HEK293 (cell line): ENCODE measurements around the gene IMMT.
"Not testable (repeated sequence)": the region's sequence is repeated elsewhere in the genome, so short reads cannot be mapped to it uniquely, and the experiment has no call there.

Experiments used
- CTCF ChIA-PET: fragments of 350-600 bp; formaldehyde crosslinking; extraction: SDS; loops from one replicate; lab custom pipeline; 2021; ENCODE audit warnings: antibody characterized with exemption; lab: Yijun Ruan, JAX
- POLR2A ChIA-PET: fragments of 300-600 bp; formaldehyde crosslinking; extraction: SDS; loops from one replicate; lab custom pipeline; 2020; ENCODE audit warnings: antibody characterized with exemption, inconsistent platforms; lab: Yijun Ruan, JAX
- H3K27ac ChIP-seq: fragments of 200-500 bp; sonication (Bioruptor generic); 2 replicates; pipeline ENCODE4 v1.5.1; 2014; ENCODE audit warnings: low read depth, low read length, control low read depth, inconsistent platforms; ENCODE audit errors: extremely low read depth
- H3K36me3 ChIP-seq, 2 experiments: fragments of 200-500 bp in 1 of 2; sonication (Bioruptor generic) in 1 of 2; 1 replicate in 1 of 2; 2 replicates in 1 of 2; pipeline ENCODE4 v1.5.1; 2014 to 2017; ENCODE audit warnings: inconsistent platforms in 2 of 2, low read length in 2 of 2; ENCODE audit not compliant: control insufficient read depth in 2 of 2, insufficient read depth in 1 of 2
- H3K4me1 ChIP-seq: fragments of 200-500 bp; sonication (Bioruptor generic); 2 replicates; pipeline ENCODE4 v1.5.1; 2014; ENCODE audit warnings: mild to moderate bottlenecking, low read length, inconsistent platforms; ENCODE audit not compliant: control insufficient read depth, insufficient read depth
- H3K4me3 ChIP-seq: 2 replicates; pipeline ENCODE4 v1.5.1; 2011; ENCODE audit warnings: low read depth, mild to moderate bottlenecking, control low read depth, low read length, moderate library complexity
- H3K9me3 ChIP-seq: fragments of 200-500 bp; sonication (Bioruptor generic); 2 replicates; pipeline ENCODE4 v1.5.1; 2014; ENCODE audit warnings: low read depth, low read length, inconsistent platforms; ENCODE audit not compliant: control insufficient read depth, insufficient read depth
- KLF7 ChIP-seq: fragments of 450-650 bp; formaldehyde crosslinking; IDR thresholded peaks from 2 replicates; pipeline ENCODE4 v1.5.1; 2016; ENCODE audit warnings: missing biosample characterization, missing genetic modification characterization, borderline replicate concordance
- SP3 ChIP-seq: fragments of 450-650 bp; formaldehyde crosslinking; IDR thresholded peaks from 2 replicates; pipeline ENCODE4 v1.5.1; 2016; ENCODE audit warnings: missing biosample characterization, missing genetic modification characterization
- SP7 ChIP-seq: fragments of 450-650 bp; formaldehyde crosslinking; IDR thresholded peaks from 2 replicates; pipeline ENCODE4 v1.5.1; 2016; ENCODE audit warnings: missing biosample characterization, missing genetic modification characterization
- WT1 ChIP-seq: fragments of 450-650 bp; formaldehyde crosslinking; IDR thresholded peaks from 2 replicates; pipeline ENCODE4 v1.5.1; 2016; ENCODE audit warnings: missing biosample characterization, missing genetic modification characterization
- YY2 ChIP-seq: fragments of 450-650 bp; formaldehyde crosslinking; IDR thresholded peaks from 2 replicates; pipeline ENCODE4 v1.5.1; 2016; ENCODE audit warnings: missing biosample characterization, missing genetic modification characterization
- ZBTB17 ChIP-seq: fragments of 450-650 bp; formaldehyde crosslinking; IDR thresholded peaks from 2 replicates; pipeline ENCODE4 v1.5.1; 2016; ENCODE audit warnings: missing biosample characterization, missing genetic modification characterization
- ZFP37 ChIP-seq: fragments of 450-650 bp; formaldehyde crosslinking; IDR thresholded peaks from 2 replicates; pipeline ENCODE4 v1.5.1; 2016; ENCODE audit warnings: missing biosample characterization, missing genetic modification characterization
- ZFP41 ChIP-seq: fragments of 450-650 bp; formaldehyde crosslinking; IDR thresholded peaks from 2 replicates; pipeline ENCODE4 v1.5.1; 2016; ENCODE audit warnings: missing biosample characterization, missing genetic modification characterization, borderline replicate concordance
- ZNF112 ChIP-seq: fragments of 450-650 bp; formaldehyde crosslinking; IDR thresholded peaks from 2 replicates; pipeline ENCODE4 v1.5.0; 2017; ENCODE audit warnings: missing biosample characterization, missing genetic modification characterization
- ZNF121 ChIP-seq: fragments of 450-650 bp; formaldehyde crosslinking; IDR thresholded peaks from 2 replicates; pipeline ENCODE4 v1.5.1; 2016; ENCODE audit warnings: missing biosample characterization, missing genetic modification characterization
- ZNF146 ChIP-seq: fragments of 450-650 bp; formaldehyde crosslinking; IDR thresholded peaks from 2 replicates; pipeline ENCODE4 v1.5.1; 2016; ENCODE audit warnings: missing biosample characterization, missing genetic modification characterization
- ZNF202 ChIP-seq: fragments of 450-650 bp; formaldehyde crosslinking; IDR thresholded peaks from 2 replicates; pipeline ENCODE4 v1.5.1; 2016; ENCODE audit warnings: missing biosample characterization, missing genetic modification characterization, borderline replicate concordance
- ZNF266 ChIP-seq: fragments of 450-650 bp; formaldehyde crosslinking; IDR thresholded peaks from 2 replicates; pipeline ENCODE4 v1.5.1; 2016; ENCODE audit warnings: missing biosample characterization, missing genetic modification characterization, low read depth
- ZNF302 ChIP-seq: fragments of 450-650 bp; formaldehyde crosslinking; IDR thresholded peaks from 2 replicates; pipeline ENCODE4 v1.5.1; 2016; ENCODE audit warnings: missing biosample characterization, missing genetic modification characterization, low read depth
- ZNF391 ChIP-seq: fragments of 450-650 bp; formaldehyde crosslinking; IDR thresholded peaks from 2 replicates; pipeline ENCODE4 v1.5.1; 2016; ENCODE audit warnings: low read depth, missing biosample characterization, missing genetic modification characterization, borderline replicate concordance
- ZNF48 ChIP-seq: fragments of 450-650 bp; formaldehyde crosslinking; IDR thresholded peaks from 2 replicates; pipeline ENCODE4 v1.5.1; 2016; ENCODE audit warnings: missing biosample characterization, missing genetic modification characterization
- ZNF530 ChIP-seq: fragments of 450-650 bp; formaldehyde crosslinking; IDR thresholded peaks from 2 replicates; pipeline ENCODE4 v1.5.1; 2016; ENCODE audit warnings: low read depth, missing biosample characterization, missing genetic modification characterization
- ZNF548 ChIP-seq: fragments of 450-650 bp; formaldehyde crosslinking; IDR thresholded peaks from 2 replicates; pipeline ENCODE4 v1.5.1; 2016; ENCODE audit warnings: missing biosample characterization, missing genetic modification characterization
- ZNF558 ChIP-seq: fragments of 450-650 bp; formaldehyde crosslinking; IDR thresholded peaks from 2 replicates; pipeline ENCODE4 v1.5.1; 2016; ENCODE audit warnings: missing biosample characterization, missing genetic modification characterization
- ZNF561 ChIP-seq: fragments of 450-650 bp; IDR thresholded peaks from 2 replicates; pipeline ENCODE4 v1.5.1; 2018; ENCODE audit warnings: missing biosample characterization, missing genetic modification characterization, borderline replicate concordance
- ZNF596 ChIP-seq: fragments of 450-650 bp; IDR thresholded peaks from 2 replicates; pipeline ENCODE4 v1.5.0; 2018; ENCODE audit warnings: missing biosample characterization, mild to moderate bottlenecking, missing genetic modification characterization, moderate library complexity
- ZNF654 ChIP-seq: fragments of 450-650 bp; formaldehyde crosslinking; IDR thresholded peaks from 2 replicates; pipeline ENCODE4 v1.5.1; 2016; ENCODE audit warnings: low read depth, missing biosample characterization, missing genetic modification characterization
- ZNF843 ChIP-seq: fragments of 450-650 bp; formaldehyde crosslinking; IDR thresholded peaks from 2 replicates; pipeline ENCODE4 v1.5.1; 2016; ENCODE audit warnings: missing biosample characterization, missing genetic modification characterization
- TF ChIP-seq, protein P1 (sequence below): fragments of 450-650 bp; formaldehyde crosslinking; IDR thresholded peaks from 2 replicates; pipeline ENCODE4 v1.5.1; 2016; ENCODE audit warnings: missing biosample characterization, missing genetic modification characterization, borderline replicate concordance
- TF ChIP-seq, protein P2 (sequence below): fragments of 450-650 bp; formaldehyde crosslinking; IDR thresholded peaks from 2 replicates; pipeline ENCODE4 v1.5.1; 2016; ENCODE audit warnings: missing biosample characterization, missing genetic modification characterization
- TF ChIP-seq, protein P3 (sequence below): IDR thresholded peaks from 2 replicates; pipeline ENCODE4 v1.6.1; 2011; ENCODE audit warnings: mild to moderate bottlenecking, low read depth, low read length, borderline replicate concordance

IMMT gene

DNA sequence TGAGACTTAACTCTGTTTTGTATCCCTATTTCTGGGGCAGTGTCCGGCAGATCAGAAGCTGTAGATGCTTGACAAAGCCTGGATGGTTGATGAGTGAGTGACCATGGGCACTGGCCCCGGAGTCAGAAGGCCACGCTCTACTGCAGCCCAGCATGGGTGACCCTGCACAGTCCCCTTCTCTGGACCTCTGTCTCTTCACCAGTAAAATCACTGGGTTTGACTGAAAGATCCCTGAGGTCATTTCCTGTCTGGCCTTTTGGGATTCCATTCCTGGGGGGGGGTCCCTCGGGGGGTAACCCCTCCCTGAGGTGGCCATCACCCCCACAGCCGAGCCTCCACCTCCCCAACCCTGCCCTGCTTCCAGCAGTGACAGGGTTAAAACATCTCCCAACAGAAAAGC is 35.7 kb upstream of the IMMT start:
- Histone ChIP-seq H3K4me1 (no peaks in the 10 kb centered on the region; the same call in 1 of the 2 replicates), H3K9me3 (no peaks in the 10 kb centered on the region), H3K36me3 (no peaks in the 10 kb centered on the region), H3K4me3 (no peak overlapping the region), H3K27ac (no peak overlapping the region)
- ChIA-PET CTCF (interaction anchor here (1.7 to 2.3 kb wide), 2 partner anchors 10 kb away, joined by 11 to 16 read pairs; no protein-coding TSS in a partner anchor), POLR2A (no interaction called here)
- TF ChIP-seq SP3 (tag by site-specific recombination) (no peak), ZNF202 (tag by site-specific recombination) (no peak), WT1 (tag by site-specific recombination) (no peak), ZFP37 (no peak), ZNF146 (no peak), ZNF654 (tag by site-specific recombination) (no peak), ZNF48 (tag by site-specific recombination) (no peak), ZFP41 (tag by site-specific recombination) (no peak)
- TF ChIP-seq, protein P1, sequence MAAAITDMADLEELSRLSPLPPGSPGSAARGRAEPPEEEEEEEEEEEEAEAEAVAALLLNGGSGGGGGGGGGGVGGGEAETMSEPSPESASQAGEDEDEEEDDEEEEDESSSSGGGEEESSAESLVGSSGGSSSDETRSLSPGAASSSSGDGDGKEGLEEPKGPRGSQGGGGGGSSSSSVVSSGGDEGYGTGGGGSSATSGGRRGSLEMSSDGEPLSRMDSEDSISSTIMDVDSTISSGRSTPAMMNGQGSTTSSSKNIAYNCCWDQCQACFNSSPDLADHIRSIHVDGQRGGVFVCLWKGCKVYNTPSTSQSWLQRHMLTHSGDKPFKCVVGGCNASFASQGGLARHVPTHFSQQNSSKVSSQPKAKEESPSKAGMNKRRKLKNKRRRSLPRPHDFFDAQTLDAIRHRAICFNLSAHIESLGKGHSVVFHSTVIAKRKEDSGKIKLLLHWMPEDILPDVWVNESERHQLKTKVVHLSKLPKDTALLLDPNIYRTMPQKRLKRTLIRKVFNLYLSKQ (tag by site-specific recombination) = no peak

DNA sequence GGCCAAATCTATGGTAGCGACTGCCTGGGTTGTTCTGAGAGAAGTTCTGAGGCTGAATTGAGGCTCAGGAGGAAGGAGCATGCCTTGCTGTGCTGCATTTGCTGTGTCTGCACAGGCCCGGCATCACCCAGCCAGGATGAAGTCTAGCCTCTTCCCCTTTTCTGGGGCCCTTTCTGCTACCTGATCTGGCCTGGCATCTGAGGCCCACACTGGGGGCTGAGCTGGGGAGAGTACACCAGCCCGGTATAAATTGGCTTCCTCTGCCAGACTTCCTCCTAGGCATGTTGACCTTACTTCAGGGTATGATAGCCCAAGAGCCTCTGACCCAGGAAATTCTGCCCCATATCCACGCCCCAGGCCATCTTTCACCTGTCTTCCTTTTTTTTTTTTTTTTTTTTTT is 34.0 kb upstream of the IMMT start:
- H3K36me3 ChIP-seq = no peaks in the 10 kb centered on the region
- ChIA-PET CTCF (interaction anchor here (1.7 kb wide), 1 partner anchor 8 kb away, joined by 11 read pairs; no protein-coding TSS in a partner anchor), POLR2A (interaction anchor here (0.9 kb wide), 1 partner anchor 33 kb away, joined by 4 read pairs; no protein-coding TSS in a partner anchor)
- no peak overlapping the region for H3K4me3 ChIP-seq
- H3K4me1 ChIP-seq = no peaks in the 10 kb centered on the region; the same call in 1 of the 2 replicates
- H3K27ac ChIP-seq = no peak overlapping the region
- H3K9me3 ChIP-seq = no peaks in the 10 kb centered on the region
- TF ChIP-seq KLF7 (tag by site-specific recombination) = no peak
- TF ChIP-seq ZBTB17 (tag by site-specific recombination) = no peak
- no peak for TF ChIP-seq ZNF558 (tag by site-specific recombination)
- no peak for TF ChIP-seq ZNF391 (tag by site-specific recombination)
- TF ChIP-seq ZNF121 = no peak
- no peak for TF ChIP-seq YY2 (tag by site-specific recombination)
- no peak for TF ChIP-seq ZNF596 (tag by site-specific recombination)
- no peak for TF ChIP-seq ZNF548 (tag by site-specific recombination)
- no peak for TF ChIP-seq ZNF561 (tag by site-specific recombination)
- TF ChIP-seq, protein P2, sequence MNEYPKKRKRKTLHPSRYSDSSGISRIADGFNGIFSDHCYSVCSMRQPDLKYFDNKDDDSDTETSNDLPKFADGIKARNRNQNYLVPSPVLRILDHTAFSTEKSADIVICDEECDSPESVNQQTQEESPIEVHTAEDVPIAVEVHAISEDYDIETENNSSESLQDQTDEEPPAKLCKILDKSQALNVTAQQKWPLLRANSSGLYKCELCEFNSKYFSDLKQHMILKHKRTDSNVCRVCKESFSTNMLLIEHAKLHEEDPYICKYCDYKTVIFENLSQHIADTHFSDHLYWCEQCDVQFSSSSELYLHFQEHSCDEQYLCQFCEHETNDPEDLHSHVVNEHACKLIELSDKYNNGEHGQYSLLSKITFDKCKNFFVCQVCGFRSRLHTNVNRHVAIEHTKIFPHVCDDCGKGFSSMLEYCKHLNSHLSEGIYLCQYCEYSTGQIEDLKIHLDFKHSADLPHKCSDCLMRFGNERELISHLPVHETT (tag by site-specific recombination) = no peak
- TF ChIP-seq SP7 (tag by site-specific recombination) = no peak
- TF ChIP-seq, protein P3, sequence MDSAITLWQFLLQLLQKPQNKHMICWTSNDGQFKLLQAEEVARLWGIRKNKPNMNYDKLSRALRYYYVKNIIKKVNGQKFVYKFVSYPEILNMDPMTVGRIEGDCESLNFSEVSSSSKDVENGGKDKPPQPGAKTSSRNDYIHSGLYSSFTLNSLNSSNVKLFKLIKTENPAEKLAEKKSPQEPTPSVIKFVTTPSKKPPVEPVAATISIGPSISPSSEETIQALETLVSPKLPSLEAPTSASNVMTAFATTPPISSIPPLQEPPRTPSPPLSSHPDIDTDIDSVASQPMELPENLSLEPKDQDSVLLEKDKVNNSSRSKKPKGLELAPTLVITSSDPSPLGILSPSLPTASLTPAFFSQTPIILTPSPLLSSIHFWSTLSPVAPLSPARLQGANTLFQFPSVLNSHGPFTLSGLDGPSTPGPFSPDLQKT = no peak
- TF ChIP-seq ZNF112 = no peak
- no peak for TF ChIP-seq ZNF302 (tag by site-specific recombination)
- no peak for TF ChIP-seq ZFP37
- TF ChIP-seq ZNF266 (tag by site-specific recombination) = no peak
- TF ChIP-seq ZNF843 (tag by site-specific recombination) = no peak
- TF ChIP-seq SP3 (tag by site-specific recombination) = no peak
- TF ChIP-seq ZNF530 (tag by site-specific recombination) = no peak

DNA sequence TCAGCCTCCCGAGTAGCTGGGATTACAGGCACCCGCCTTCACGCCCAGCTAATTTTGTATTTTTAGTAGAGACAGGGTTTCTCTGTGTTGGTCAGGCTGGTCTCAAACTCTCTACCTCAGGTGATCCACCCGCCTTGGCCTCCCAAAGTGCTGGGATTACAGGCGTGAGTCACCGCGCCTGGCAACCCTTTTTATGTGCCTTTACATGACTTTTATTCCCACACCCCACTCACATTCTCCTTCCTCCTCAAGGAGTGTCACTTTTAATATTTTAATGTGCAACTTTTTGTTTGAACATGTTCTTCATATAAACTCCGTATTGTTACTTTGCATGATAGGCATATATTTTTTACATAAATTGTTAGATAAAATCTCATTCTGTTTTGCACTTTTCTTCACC is 33.3 kb upstream of the IMMT start:
- H3K4me3 ChIP-seq, H3K9me3 ChIP-seq, H3K36me3 ChIP-seq, CTCF ChIA-PET, H3K27ac ChIP-seq, POLR2A ChIA-PET, H3K4me1 ChIP-seq: not testable (repeated sequence)
